ENCODE data around the gene PDE1A. TPM values are rescaled to one million over a fixed set of nuclear protein-coding genes. Genes with fewer than 3 reads are reported as not detected.
A peak's percentile ranks its signal among the peaks of the same experiment; 100 is the strongest.

The PDE1A gene
- total and polyA plus RNA-seq, 4 donors, result 1.0 to 11.8 (median 3.6) TPM

DNA sequence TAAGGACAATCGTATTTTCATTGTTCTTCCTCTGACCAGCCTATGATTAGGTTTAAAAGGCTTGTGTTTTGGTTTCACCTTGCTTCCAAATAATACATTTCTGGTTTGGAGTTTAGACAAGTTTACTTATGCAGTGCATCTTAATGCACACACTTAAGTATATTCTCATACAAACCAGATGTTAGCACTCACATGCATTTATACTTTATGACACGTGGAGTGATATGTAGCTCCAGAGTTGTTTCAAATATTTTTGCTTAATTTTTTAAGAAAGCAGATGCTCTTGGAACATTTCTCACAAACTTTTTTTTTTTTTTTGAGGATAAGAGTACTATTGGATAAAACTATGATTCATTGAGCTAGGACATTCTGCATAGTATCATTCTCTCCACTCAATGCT is 109.9 kb downstream of the PDE1A start:
- no peak overlapping the region for H3K27ac ChIP-seq (ENCODE audit: low read depth in 1 of 2, low read length in 1 of 2)
- no peaks in the 10 kb centered on the region for H3K9me3 ChIP-seq (ENCODE audit: control insufficient read depth in 4 of 4, insufficient read depth in 3 of 4, low read length in 3 of 4)
- 73 to 81% methylated on average over 2 of the region's 2 CpGs for WGBS, 2 donors
- ATAC-seq (ENCODE audit: insufficient read depth, low FRiP score), result no peak
- H3K27me3 ChIP-seq (ENCODE audit: control insufficient read depth in 3 of 3, insufficient read depth in 3 of 3, low read length in 2 of 3), result no peaks in the 10 kb centered on the region
- no peaks in the 10 kb centered on the region for H3K36me3 ChIP-seq (ENCODE audit: control insufficient read depth in 4 of 4, insufficient read depth in 4 of 4, low read length in 4 of 4)
- no peak overlapping the region for H3K9ac ChIP-seq (ENCODE audit: insufficient read depth in 1 of 2, low read length in 2 of 2)
- no peak overlapping the region for H3K4me3 ChIP-seq
- TF ChIP-seq, protein P1, sequence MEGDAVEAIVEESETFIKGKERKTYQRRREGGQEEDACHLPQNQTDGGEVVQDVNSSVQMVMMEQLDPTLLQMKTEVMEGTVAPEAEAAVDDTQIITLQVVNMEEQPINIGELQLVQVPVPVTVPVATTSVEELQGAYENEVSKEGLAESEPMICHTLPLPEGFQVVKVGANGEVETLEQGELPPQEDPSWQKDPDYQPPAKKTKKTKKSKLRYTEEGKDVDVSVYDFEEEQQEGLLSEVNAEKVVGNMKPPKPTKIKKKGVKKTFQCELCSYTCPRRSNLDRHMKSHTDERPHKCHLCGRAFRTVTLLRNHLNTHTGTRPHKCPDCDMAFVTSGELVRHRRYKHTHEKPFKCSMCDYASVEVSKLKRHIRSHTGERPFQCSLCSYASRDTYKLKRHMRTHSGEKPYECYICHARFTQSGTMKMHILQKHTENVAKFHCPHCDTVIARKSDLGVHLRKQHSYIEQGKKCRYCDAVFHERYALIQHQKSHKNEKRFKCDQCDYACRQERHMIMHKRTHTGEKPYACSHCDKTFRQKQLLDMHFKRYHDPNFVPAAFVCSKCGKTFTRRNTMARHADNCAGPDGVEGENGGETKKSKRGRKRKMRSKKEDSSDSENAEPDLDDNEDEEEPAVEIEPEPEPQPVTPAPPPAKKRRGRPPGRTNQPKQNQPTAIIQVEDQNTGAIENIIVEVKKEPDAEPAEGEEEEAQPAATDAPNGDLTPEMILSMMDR (IDR thresholded peaks at IDR 0.05; ENCODE audit: control extremely low read depth, extremely low read depth), result no peak
- H3K4me1 ChIP-seq (ENCODE audit: control insufficient read depth in 5 of 5, insufficient read depth in 5 of 5, low read length in 5 of 5), result no peaks in the 10 kb centered on the region
- peak in 2 of 3 donors; percentile 30 to 44 for DNase-seq

DNA sequence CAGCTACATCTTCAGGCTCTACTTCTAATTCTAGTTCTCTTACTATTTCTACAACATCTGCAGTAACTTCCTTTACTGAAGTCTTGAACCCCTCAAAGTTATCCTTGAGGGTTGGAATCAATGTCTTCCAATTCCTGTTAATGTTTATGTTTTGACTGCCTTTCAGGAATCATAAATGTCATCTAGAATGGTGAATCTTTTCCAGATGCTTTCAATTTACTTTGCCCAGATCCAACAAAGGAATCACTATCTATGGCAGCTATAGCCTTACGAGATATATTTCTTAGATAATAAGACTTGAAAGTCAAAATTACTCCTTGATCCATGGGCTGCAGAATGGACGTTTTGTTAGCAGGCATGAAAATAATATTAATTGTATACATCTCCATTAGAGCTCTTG is 123.9 kb downstream of the PDE1A start:
- TF ChIP-seq, protein P1 (IDR thresholded peaks at IDR 0.05; ENCODE audit: control extremely low read depth, extremely low read depth), result no peak
- Histone ChIP-seq H3K27me3 (ENCODE audit: control insufficient read depth in 3 of 3, insufficient read depth in 3 of 3, low read length in 2 of 3) (no peaks in the 10 kb centered on the region), H3K4me3 (no peak overlapping the region), H3K27ac (ENCODE audit: low read depth in 1 of 2, low read length in 1 of 2) (no peak overlapping the region), H3K9me3 (ENCODE audit: control insufficient read depth in 4 of 4, insufficient read depth in 3 of 4, low read length in 3 of 4) (no peaks in the 10 kb centered on the region), H3K9ac (ENCODE audit: insufficient read depth in 1 of 2, low read length in 2 of 2) (no peak overlapping the region), H3K36me3 (ENCODE audit: control insufficient read depth in 4 of 4, insufficient read depth in 4 of 4, low read length in 4 of 4) (no peaks in the 10 kb centered on the region), H3K4me1 (ENCODE audit: control insufficient read depth in 5 of 5, insufficient read depth in 5 of 5, low read length in 5 of 5) (no peaks in the 10 kb centered on the region)
- ATAC-seq (ENCODE audit: insufficient read depth, low FRiP score) (no peak), DNase-seq (no peak)
- 77 to 84% methylated on average over 2 of the region's 2 CpGs for WGBS, 2 donors

DNA sequence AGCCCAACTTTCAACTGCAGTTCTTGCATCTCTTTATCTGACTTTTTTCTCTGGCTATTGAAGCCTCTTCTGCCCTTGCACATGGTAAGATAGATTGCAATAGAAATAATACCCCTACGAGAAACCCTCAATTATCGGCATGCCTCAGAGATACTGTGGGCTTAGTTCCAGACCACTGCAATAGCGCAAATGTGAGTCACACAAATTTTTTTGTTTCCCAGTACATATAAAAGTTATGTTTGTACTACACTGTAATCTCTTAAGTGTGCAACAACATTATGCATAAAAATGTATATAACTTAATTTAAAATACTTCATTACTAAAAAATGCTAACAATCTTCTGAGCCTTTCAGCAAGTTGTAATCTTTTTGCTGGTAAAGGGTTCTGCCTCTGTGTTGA is 124.7 kb downstream of the PDE1A start:
- Histone ChIP-seq H3K9me3 (ENCODE audit: control insufficient read depth in 4 of 4, insufficient read depth in 3 of 4, low read length in 3 of 4) (no peaks in the 10 kb centered on the region), H3K9ac (ENCODE audit: insufficient read depth in 1 of 2, low read length in 2 of 2) (no peak overlapping the region), H3K27me3 (ENCODE audit: control insufficient read depth in 3 of 3, insufficient read depth in 3 of 3, low read length in 2 of 3) (no peaks in the 10 kb centered on the region), H3K4me1 (ENCODE audit: control insufficient read depth in 5 of 5, insufficient read depth in 5 of 5, low read length in 5 of 5) (no peaks in the 10 kb centered on the region), H3K27ac (ENCODE audit: low read depth in 1 of 2, low read length in 1 of 2) (no peak overlapping the region), H3K4me3 (no peak overlapping the region), H3K36me3 (ENCODE audit: control insufficient read depth in 4 of 4, insufficient read depth in 4 of 4, low read length in 4 of 4) (no peaks in the 10 kb centered on the region)
- no peak for DNase-seq
- no peak for ATAC-seq (ENCODE audit: insufficient read depth, low FRiP score)
- 90 to 91% methylated on average over 3 of the region's 3 CpGs for WGBS, 2 donors
- TF ChIP-seq, protein P1 (IDR thresholded peaks at IDR 0.05; ENCODE audit: control extremely low read depth, extremely low read depth), result no peak

DNA sequence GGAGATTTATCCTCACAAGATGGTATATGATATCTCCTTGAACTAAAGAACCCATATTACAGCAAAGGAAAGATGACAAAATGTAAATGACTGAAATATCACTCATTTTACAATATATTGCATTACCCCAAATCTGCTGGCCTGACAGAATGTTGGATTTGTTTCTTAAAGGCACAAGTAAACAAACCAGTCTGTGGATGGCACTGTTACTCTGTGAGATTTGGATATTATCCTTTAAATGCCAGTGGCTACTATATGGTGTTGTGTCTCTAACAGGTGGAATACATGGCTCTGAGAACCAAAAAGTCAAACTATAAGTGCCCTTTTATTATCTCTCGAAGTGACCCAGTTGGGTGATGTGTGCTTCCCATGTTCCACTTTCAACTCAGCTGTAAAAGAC is 125.7 kb downstream of the PDE1A start:
- Histone ChIP-seq H3K9me3 (ENCODE audit: control insufficient read depth in 4 of 4, insufficient read depth in 3 of 4, low read length in 3 of 4) (no peaks in the 10 kb centered on the region), H3K27ac (ENCODE audit: low read depth in 1 of 2, low read length in 1 of 2) (no peak overlapping the region), H3K36me3 (ENCODE audit: control insufficient read depth in 4 of 4, insufficient read depth in 4 of 4, low read length in 4 of 4) (no peaks in the 10 kb centered on the region), H3K27me3 (ENCODE audit: control insufficient read depth in 3 of 3, insufficient read depth in 3 of 3, low read length in 2 of 3) (no peaks in the 10 kb centered on the region), H3K4me3 (no peak overlapping the region), H3K9ac (ENCODE audit: insufficient read depth in 1 of 2, low read length in 2 of 2) (no peak overlapping the region), H3K4me1 (ENCODE audit: control insufficient read depth in 5 of 5, insufficient read depth in 5 of 5, low read length in 5 of 5) (no peaks in the 10 kb centered on the region)
- DNase-seq (no peak), ATAC-seq (ENCODE audit: insufficient read depth, low FRiP score) (no peak)
- 85 to 88% methylated on average over 1 of the region's 1 CpG for WGBS, 2 donors
- TF ChIP-seq, protein P1 (IDR thresholded peaks at IDR 0.05; ENCODE audit: control extremely low read depth, extremely low read depth), result no peak

All from lung (tissue), 12 donors.